ENCODE data around the gene COA8. TPM values are rescaled to one million over a fixed set of nuclear protein-coding genes. Genes with fewer than 3 reads are reported as not detected.

The COA8 gene
- total and polyA plus RNA-seq, 2 of the 13 experiments (the other 11 are each of a cell fraction or from before 2014, with no cell fraction given): 10.9 to 25.1 TPM

DNA sequence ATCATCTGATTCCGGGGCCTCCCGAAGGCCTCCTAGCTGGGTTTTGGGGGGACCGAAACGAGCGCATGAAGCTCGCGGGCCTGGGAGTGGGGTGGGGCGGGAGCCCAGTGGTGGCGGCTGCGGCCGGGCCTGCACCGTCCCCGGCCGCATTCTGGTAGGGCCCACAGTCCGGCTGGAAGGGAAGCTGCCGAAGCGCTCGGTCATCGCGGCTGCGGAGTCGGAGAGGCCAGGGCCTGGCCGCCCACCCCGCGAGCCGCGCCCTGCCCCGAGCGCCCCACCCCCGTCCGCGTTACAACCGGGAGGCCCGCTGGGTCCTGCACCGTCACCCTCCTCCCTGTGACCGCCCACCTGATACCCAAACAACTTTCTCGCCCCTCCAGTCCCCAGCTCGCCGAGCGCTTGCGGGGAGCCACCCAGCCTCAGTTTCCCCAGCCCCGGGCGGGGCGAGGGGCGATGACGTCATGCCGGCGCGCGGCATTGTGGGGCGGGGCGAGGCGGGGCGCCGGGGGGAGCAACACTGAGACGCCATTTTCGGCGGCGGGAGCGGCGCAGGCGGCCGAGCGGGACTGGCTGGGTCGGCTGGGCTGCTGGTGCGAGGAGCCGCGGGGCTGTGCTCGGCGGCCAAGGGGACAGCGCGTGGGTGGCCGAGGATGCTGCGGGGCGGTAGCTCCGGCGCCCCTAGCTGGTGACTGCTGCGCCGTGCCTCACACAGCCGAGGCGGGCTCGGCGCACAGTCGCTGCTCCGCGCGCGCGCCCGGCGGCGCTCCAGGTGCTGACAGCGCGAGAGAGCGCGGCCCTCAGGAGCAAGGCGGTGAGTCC, 66.1 kb downstream of the COA8 start, which contains the start of gene KLC1 (continued):
- 0 out of 2 replicates have a peak, but pooled peaks have one; percentile 58 for TF ChIP-seq ZNF501 (CRISPR knock-in tag; IDR thresholded peaks at IDR 0.05)
- no peak for TF ChIP-seq GLI4 (CRISPR knock-in tag; IDR thresholded peaks at IDR 0.05; ENCODE audit: borderline replicate concordance)
- no peak for TF ChIP-seq ZNF512B (CRISPR knock-in tag; IDR thresholded peaks at IDR 0.05; ENCODE audit: borderline replicate concordance)
- TF ChIP-seq THYN1 (CRISPR knock-in tag; IDR thresholded peaks at IDR 0.05; ENCODE audit: borderline replicate concordance, low read depth): no peak
- no peak for TF ChIP-seq IRX3 (CRISPR knock-in tag; IDR thresholded peaks at IDR 0.05; ENCODE audit: borderline replicate concordance, low read depth)
- no peak for TF ChIP-seq ZNF510 (CRISPR knock-in tag; IDR thresholded peaks at IDR 0.05; ENCODE audit: low read depth)
- TF ChIP-seq NFATC3 (CRISPR knock-in tag; IDR thresholded peaks at IDR 0.05): no peak
- peak; percentile 67; the same call in 1 of the 2 replicates for TF ChIP-seq KDM4B (CRISPR knock-in tag; IDR thresholded peaks at IDR 0.05)
- TF ChIP-seq ATF3 (CRISPR knock-in tag; IDR thresholded peaks at IDR 0.05): peak; percentile 93
- TF ChIP-seq TGIF2 (CRISPR knock-in tag; IDR thresholded peaks at IDR 0.05): no peak
- TF ChIP-seq ZNF251 (CRISPR knock-in tag; IDR thresholded peaks at IDR 0.05): no peak
- no peak for TF ChIP-seq KAT2B (IDR thresholded peaks at IDR 0.05; ENCODE audit: borderline replicate concordance, low read depth, low read length)
- TF ChIP-seq, protein P1, sequence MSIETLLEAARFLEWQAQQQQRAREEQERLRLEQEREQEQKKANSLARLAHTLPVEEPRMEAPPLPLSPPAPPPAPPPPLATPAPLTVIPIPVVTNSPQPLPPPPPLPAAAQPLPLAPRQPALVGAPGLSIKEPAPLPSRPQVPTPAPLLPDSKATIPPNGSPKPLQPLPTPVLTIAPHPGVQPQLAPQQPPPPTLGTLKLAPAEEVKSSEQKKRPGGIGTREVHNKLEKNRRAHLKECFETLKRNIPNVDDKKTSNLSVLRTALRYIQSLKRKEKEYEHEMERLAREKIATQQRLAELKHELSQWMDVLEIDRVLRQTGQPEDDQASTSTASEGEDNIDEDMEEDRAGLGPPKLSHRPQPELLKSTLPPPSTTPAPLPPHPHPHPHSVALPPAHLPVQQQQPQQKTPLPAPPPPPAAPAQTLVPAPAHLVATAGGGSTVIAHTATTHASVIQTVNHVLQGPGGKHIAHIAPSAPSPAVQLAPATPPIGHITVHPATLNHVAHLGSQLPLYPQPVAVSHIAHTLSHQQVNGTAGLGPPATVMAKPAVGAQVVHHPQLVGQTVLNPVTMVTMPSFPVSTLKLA (IDR thresholded peaks at IDR 0.05): no peak
- no peak; the same call in 1 of the 2 replicates for TF ChIP-seq ARNT2 (CRISPR knock-in tag; IDR thresholded peaks at IDR 0.05; ENCODE audit: low read depth)
- TF ChIP-seq EED (CRISPR knock-in tag; IDR thresholded peaks at IDR 0.05): no peak
- TF ChIP-seq ZSCAN31 (CRISPR knock-in tag; IDR thresholded peaks at IDR 0.05; ENCODE audit: low read depth): 0 out of 2 replicates have a peak, but pooled peaks have one; percentile 54
- TF ChIP-seq, protein P2, sequence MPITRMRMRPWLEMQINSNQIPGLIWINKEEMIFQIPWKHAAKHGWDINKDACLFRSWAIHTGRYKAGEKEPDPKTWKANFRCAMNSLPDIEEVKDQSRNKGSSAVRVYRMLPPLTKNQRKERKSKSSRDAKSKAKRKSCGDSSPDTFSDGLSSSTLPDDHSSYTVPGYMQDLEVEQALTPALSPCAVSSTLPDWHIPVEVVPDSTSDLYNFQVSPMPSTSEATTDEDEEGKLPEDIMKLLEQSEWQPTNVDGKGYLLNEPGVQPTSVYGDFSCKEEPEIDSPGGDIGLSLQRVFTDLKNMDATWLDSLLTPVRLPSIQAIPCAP (CRISPR knock-in tag; IDR thresholded peaks at IDR 0.05; ENCODE audit: low read depth): no peak
- TF ChIP-seq EP300 (IDR thresholded peaks at IDR 0.05; ENCODE audit: low read depth in 2 of 2, low read length in 2 of 2): no peak
- TF ChIP-seq EP300 (CRISPR knock-in tag; IDR thresholded peaks at IDR 0.05; ENCODE audit: borderline replicate concordance): no peak
- peak; percentile 10; the same call in 1 of the 2 replicates for TF ChIP-seq GMEB1 (CRISPR knock-in tag; IDR thresholded peaks at IDR 0.05; ENCODE audit: borderline replicate concordance)
- TF ChIP-seq CENPX (CRISPR knock-in tag; IDR thresholded peaks at IDR 0.05): no peak
- TF ChIP-seq NFIC (IDR thresholded peaks at IDR 0.05; ENCODE audit: low read length): no peak

All from HepG2 (cell line).